Activated CD8-positive, alpha-beta memory T cell treated with anti-CD3 and anti-CD28 coated beads for 1 hour (primary cell): ENCODE data around the gene MYO15B.

ENCODE experiments used
- DNase-seq, 2 donors: peaks; one replicate each; pipeline ENCODE4 v3.0.0-alpha.2; 2020; ENCODE audit warnings: low read depth in 1 of 2; ENCODE audit errors: extremely low read depth in 1 of 2

The MYO15B gene

GRCh38 chr17:75601057-75601987 lies 13.7 kb downstream of the MYO15B start:
- DNase-seq: peak in 1 of 2 donors; percentile 42

GRCh38 chr17:75602644-75603043 lies 15.0 kb downstream of the MYO15B start:
- no peak for DNase-seq

GRCh38 chr17:75603123-75603522 lies 15.5 kb downstream of the MYO15B start:
- DNase-seq: no peak

- DNase-seq: no peak
Measured at GRCh38 chr17:75604034-75604695, 16.6 kb downstream of the MYO15B start.

- DNase-seq: no peak
Measured at GRCh38 chr17:75605790-75606189, 18.2 kb downstream of the MYO15B start.

GRCh38 chr17:75607086-75607485 lies 19.5 kb downstream of the MYO15B start:
- no peak for DNase-seq

- no peak for DNase-seq
Measured at GRCh38 chr17:75610103-75610984, 22.7 kb downstream of the MYO15B start.

GRCh38 chr17:75611851-75612429 lies 24.3 kb downstream of the MYO15B start:
- no peak for DNase-seq

GRCh38 chr17:75612906-75613626 lies 25.5 kb downstream of the MYO15B start:
- DNase-seq: no peak

- no peak for DNase-seq
Measured at GRCh38 chr17:75614006-75614405, 26.4 kb downstream of the MYO15B start.

GRCh38 chr17:75614556-75615270 lies 27.1 kb downstream of the MYO15B start:
- no peak for DNase-seq

GRCh38 chr17:75615301-75615700 lies 27.7 kb downstream of the MYO15B start:
- DNase-seq: no peak

GRCh38 chr17:75616521-75617122 lies 29.0 kb downstream of the MYO15B start:
- no peak for DNase-seq

GRCh38 chr17:75617218-75617617 lies 29.6 kb downstream of the MYO15B start:
- DNase-seq: no peak

- DNase-seq: no peak
Measured at GRCh38 chr17:75617675-75618074, 30.1 kb downstream of the MYO15B start.

- no peak for DNase-seq
Measured at GRCh38 chr17:75619506-75620431, 32.2 kb downstream of the MYO15B start.

GRCh38 chr17:75621489-75621888 lies 33.9 kb downstream of the MYO15B start:
- DNase-seq: no peak

- DNase-seq: no peak
Measured at GRCh38 chr17:75622076-75622475, 34.5 kb downstream of the MYO15B start.
